ENCODE data around the gene C9. TPM values are rescaled to one million over a fixed set of nuclear protein-coding genes. Genes with fewer than 3 reads are reported as not detected.
"Not testable (repeated sequence)": the region's sequence is repeated elsewhere in the genome, so short reads cannot be mapped to it uniquely, and the experiment has no call there.

The C9 gene
- total and polyA plus RNA-seq, 3 experiments from 2014 or later: not detected

DNA sequence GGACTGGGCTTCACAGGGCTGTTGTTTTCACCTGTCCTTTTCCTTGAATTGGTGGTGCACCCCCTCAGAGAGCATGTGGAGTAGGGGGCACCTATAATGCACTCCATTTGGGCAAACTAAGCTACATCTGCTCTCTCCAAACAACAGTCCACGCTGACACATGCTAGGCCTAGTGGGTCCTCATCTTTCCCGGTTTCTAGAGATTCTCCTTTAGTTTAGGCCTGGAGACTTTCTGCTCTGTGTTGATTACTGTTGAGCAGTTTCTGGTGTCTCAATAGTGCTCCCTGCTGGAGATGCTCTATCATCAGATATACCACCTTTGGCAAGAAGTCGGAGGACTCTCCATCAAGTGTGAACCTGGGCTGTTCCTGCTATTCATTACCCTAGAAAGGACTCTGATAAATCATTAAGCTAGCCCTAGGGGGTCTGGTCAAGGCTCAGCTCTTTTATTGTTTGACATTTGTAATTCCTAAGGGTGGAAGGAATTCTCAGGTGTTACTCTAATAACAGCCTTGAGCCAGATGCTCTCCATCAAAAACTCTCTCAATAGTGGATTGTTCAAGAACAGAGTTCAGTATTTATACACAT is 81.0 kb downstream of the C9 start:
- Mint-ChIP-seq H3K27me3 (peaks cover 0 to 5% of the 10 kb centered on the region in 2 donors), H3K36me3 (peaks cover 0 to 5% (median 2%) of the 10 kb centered on the region in 3 donors), H3K27ac (peak overlapping the region in 6 of 8 donors; percentile 16 to 81 (median 54)), H3K9me3 (peaks cover 0 to 9% (median 7%) of the 10 kb centered on the region in 5 donors), H3K4me1 (peaks cover 5 to 23% (median 17%) of the 10 kb centered on the region in 3 donors), H3K4me3 (peak overlapping the region in 2 of 7 donors; percentile 4 to 32)
- no peaks in the 10 kb centered on the region for H3K27me3 ChIP-seq (ENCODE audit: insufficient read depth, low read length, poor library complexity, severe bottlenecking)
- peak; percentile 32 to 76 (median 70) for DNase-seq
- H3K9me3 ChIP-seq (ENCODE audit: low read length): no peaks in the 10 kb centered on the region
- H3K4me1 ChIP-seq (ENCODE audit: insufficient read depth, low read length): peaks cover 6% of the 10 kb centered on the region
- ChIA-PET POLR2A (interaction anchor here (0.6 to 1.5 kb wide), 2 partner anchors 66 to 135 kb away, joined by 3 to 9 read pairs; no protein-coding TSS in a partner anchor), CTCF (interaction anchor here (0.6 to 5.4 kb wide), 44 partner anchors 9 to 269 kb away, joined by 3 to 110 read pairs (median 4); partner anchors contain the start of gene FYB1)
- no peak overlapping the region for H3K4me3 ChIP-seq (ENCODE audit: low read length)
- no peaks in the 10 kb centered on the region for H3K36me3 ChIP-seq (ENCODE audit: insufficient read depth, low read length)
- no peak overlapping the region for H3K27ac ChIP-seq (ENCODE audit: low read depth, low read length)

DNA sequence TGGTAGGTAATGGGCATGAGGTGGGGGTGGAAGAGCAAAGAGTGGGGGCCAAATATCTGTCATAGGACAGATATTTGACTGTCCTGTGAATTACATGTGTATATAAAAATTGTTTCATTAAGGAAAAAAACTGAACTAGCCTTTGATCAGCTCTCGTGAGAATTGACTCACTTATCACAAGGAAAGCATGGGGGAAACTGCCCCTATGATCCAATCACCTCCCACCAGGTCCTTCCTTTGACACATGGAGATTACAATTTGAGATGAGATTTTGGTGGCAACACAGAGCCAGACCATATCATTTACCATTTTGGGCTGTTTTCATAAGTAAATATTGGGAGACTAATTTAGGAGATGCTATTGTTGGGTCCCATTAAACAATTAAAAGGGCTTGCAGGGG is 81.7 kb downstream of the C9 start:
- Histone ChIP-seq H3K4me3 (ENCODE audit: low read length) (no peak overlapping the region), H3K9me3 (ENCODE audit: low read length) (no peaks in the 10 kb centered on the region), H3K27me3 (ENCODE audit: insufficient read depth, low read length, poor library complexity, severe bottlenecking) (no peaks in the 10 kb centered on the region), H3K36me3 (ENCODE audit: insufficient read depth, low read length) (no peaks in the 10 kb centered on the region), H3K4me1 (ENCODE audit: insufficient read depth, low read length) (peaks cover 6% of the 10 kb centered on the region), H3K27ac (ENCODE audit: low read depth, low read length) (no peak overlapping the region)
- CTCF ChIA-PET: interaction anchor here (0.8 to 5.4 kb wide), 24 partner anchors 8 to 207 kb away, joined by 3 to 110 read pairs (median 4); partner anchors contain the start of gene FYB1
- Mint-ChIP-seq H3K36me3 (peaks cover 0 to 5% (median 2%) of the 10 kb centered on the region in 3 donors), H3K27me3 (peaks cover 0 to 4% of the 10 kb centered on the region in 2 donors), H3K4me3 (no peak overlapping the region), H3K9me3 (peaks cover 0 to 8% (median 7%) of the 10 kb centered on the region in 5 donors), H3K4me1 (peaks cover 5 to 23% (median 17%) of the 10 kb centered on the region in 3 donors), H3K27ac (peak overlapping the region in 1 of 8 donors; percentile 81)
- no peak for DNase-seq
- POLR2A ChIA-PET: interaction anchor here (1.5 kb wide), 1 partner anchor 65 kb away, joined by 9 read pairs; no protein-coding TSS in a partner anchor

DNA sequence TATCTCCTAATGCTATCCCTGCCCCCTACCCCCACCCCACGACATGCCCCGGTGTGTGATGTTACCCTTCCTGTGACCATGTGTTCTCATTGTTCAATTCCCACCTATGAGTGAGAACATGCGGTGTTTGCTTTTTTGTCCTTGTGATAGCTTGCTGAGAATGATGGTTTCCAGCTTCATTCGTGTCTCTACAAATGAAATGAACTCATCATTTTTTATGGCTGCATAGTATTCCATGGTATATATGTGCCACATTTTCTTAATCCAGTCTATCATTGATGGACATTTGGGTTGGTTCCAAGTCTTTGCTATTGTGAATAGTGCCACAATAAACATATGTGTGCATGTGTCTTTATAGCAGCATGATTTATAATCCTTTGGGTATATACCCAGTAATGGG is 88.4 kb downstream of the C9 start:
- Mint-ChIP-seq H3K4me3 (peak overlapping the region in 2 of 7 donors; percentile 43 to 80), H3K27ac (peak overlapping the region; percentile 87 to 99 (median 97)), H3K4me1 (peaks cover 38 to 56% (median 48%) of the 10 kb centered on the region in 3 donors)
- H3K9me3 ChIP-seq (ENCODE audit: low read length); H3K27me3 Mint-ChIP-seq; H3K27me3 ChIP-seq (ENCODE audit: insufficient read depth, low read length, poor library complexity, severe bottlenecking); H3K4me3 ChIP-seq (ENCODE audit: low read length); DNase-seq; H3K36me3 ChIP-seq (ENCODE audit: insufficient read depth, low read length); H3K27ac ChIP-seq (ENCODE audit: low read depth, low read length); H3K36me3 Mint-ChIP-seq; POLR2A ChIA-PET; H3K9me3 Mint-ChIP-seq: not testable (repeated sequence)
- H3K4me1 ChIP-seq (ENCODE audit: insufficient read depth, low read length): peaks cover 36% of the 10 kb centered on the region
- CTCF ChIA-PET: interaction anchor here (4.4 kb wide), 1 partner anchor 59 kb away, joined by 45 read pairs; no protein-coding TSS in a partner anchor

DNA sequence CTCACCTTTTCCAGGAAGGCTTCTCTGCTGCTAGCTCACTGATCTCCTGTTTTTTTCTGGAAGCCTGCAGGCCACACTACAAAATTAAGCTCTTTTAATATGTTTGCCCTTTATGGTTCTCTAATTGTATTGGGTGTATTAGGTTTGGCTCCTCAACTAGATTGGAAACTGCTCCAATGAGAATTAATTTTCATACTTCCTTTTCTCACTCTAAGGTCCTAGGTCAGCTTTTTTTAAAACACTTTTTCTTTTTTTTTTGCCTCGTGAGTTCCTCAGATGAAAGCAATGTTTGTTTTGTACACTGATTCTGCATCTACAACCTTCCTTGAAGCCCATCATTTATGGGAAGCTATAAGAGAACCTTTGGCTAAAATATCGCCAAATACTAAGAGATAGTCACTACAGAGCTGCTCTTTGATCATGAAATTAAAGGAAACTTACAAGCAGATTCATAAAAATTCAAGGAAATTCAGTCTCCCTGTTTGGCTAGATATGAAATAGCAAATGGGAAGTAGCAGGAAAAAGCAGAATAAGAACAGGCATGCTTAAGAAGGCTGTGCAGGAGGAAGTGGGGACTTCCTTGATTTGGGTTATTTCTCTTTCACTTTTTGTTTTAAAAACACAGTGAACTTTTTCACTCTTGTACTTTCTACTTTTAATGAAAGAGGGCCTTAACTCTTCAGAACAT is 89.8 kb downstream of the C9 start:
- H3K9me3 ChIP-seq (ENCODE audit: low read length): no peaks in the 10 kb centered on the region
- H3K36me3 ChIP-seq (ENCODE audit: insufficient read depth, low read length): no peaks in the 10 kb centered on the region
- Mint-ChIP-seq H3K27me3 (no peaks in the 10 kb centered on the region), H3K4me1 (peaks cover 45 to 67% (median 56%) of the 10 kb centered on the region in 3 donors), H3K36me3 (peaks cover 0 to 4% (median 2%) of the 10 kb centered on the region in 3 donors), H3K27ac (peak overlapping the region; percentile 91 to 99 (median 97)), H3K4me3 (peak overlapping the region; percentile 69 to 87 (median 85)), H3K9me3 (peaks cover 0 to 3% (median 0%) of the 10 kb centered on the region in 5 donors)
- H3K4me1 ChIP-seq (ENCODE audit: insufficient read depth, low read length): peaks cover 36% of the 10 kb centered on the region
- H3K4me3 ChIP-seq (ENCODE audit: low read length): peak overlapping the region; percentile 49
- peak in 2 of 5 donors; percentile 43 to 51 for DNase-seq
- ChIA-PET CTCF (interaction anchor here (1.0 to 4.4 kb wide), 7 partner anchors 9 to 95 kb away, joined by 3 to 45 read pairs (median 7); no protein-coding TSS in a partner anchor), POLR2A (interaction anchor here (0.6 to 1.5 kb wide), 3 partner anchors 57 to 96 kb away, joined by 3 to 9 read pairs (median 3); no protein-coding TSS in a partner anchor)
- peak overlapping the region; percentile 40 for H3K27ac ChIP-seq (ENCODE audit: low read depth, low read length)
- no peaks in the 10 kb centered on the region for H3K27me3 ChIP-seq (ENCODE audit: insufficient read depth, low read length, poor library complexity, severe bottlenecking)

DNA sequence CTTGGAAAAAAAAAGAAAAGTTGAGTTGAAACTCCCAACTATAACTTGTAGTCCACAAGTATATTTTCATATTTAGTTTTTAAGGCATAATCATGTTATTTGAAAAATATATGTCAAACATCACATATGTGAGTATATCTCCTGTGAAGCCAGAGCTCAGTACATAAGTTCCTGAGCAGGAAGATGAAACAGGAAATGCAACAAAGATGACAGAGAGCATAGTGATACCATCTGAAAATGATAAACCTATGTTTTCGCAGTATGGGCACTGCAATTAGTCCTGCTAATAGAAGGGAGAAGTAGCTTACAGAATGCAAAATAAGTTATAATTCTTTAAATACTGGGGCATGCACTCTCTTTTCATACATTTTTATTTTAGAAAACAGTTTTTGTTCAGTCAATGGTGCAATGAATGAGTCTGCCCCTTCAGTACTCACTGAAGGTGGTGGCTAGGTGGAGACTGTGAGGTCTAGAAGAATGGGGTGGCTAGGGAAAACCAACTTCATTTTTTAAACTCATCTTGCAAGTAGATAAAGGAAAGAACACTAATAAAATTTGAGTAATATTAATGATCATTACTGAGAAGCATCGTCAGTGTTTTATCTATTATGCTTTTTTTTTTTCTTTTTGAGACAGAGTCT is 90.9 kb downstream of the C9 start:
- Histone ChIP-seq H3K27ac (ENCODE audit: low read depth, low read length) (no peak overlapping the region), H3K9me3 (ENCODE audit: low read length) (no peaks in the 10 kb centered on the region), H3K36me3 (ENCODE audit: insufficient read depth, low read length) (no peaks in the 10 kb centered on the region), H3K4me3 (ENCODE audit: low read length) (peak overlapping the region; percentile 49), H3K4me1 (ENCODE audit: insufficient read depth, low read length) (peaks cover 36% of the 10 kb centered on the region), H3K27me3 (ENCODE audit: insufficient read depth, low read length, poor library complexity, severe bottlenecking) (no peaks in the 10 kb centered on the region)
- Mint-ChIP-seq H3K27ac (peak overlapping the region; percentile 91 to 99 (median 97)), H3K9me3 (peaks cover 0 to 2% (median 0%) of the 10 kb centered on the region in 5 donors), H3K27me3 (no peaks in the 10 kb centered on the region), H3K4me3 (peak overlapping the region; percentile 42 to 87 (median 85)), H3K36me3 (peaks cover 0 to 2% (median 2%) of the 10 kb centered on the region in 3 donors), H3K4me1 (peaks cover 51 to 71% (median 61%) of the 10 kb centered on the region in 3 donors)
- ChIA-PET POLR2A (interaction anchor here (0.6 to 0.7 kb wide), 2 partner anchors 13 to 49 kb away, joined by 3 read pairs; no protein-coding TSS in a partner anchor), CTCF (interaction anchor here (0.7 to 4.4 kb wide), 11 partner anchors 10 to 125 kb away, joined by 3 to 45 read pairs (median 4); no protein-coding TSS in a partner anchor)
- peak in 1 of 5 donors; percentile 38 for DNase-seq

DNA sequence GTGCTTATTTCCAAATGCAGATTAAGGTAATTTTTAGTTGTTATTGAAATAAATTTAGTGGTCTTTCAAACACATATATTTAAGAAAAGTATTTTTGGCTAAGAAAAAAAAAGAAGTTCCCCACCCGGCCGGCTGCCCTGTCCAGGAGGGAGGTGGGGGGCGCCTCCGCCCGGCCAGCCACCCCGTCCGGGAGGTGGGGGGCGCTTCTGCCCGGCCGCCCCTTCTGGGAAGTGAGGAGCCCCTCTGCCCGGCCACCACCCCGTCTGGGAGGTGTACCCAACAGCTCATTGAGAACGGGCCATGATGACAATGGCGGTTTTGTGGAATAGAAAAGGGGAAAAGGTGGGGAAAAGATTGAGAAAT is 91.4 kb downstream of the C9 start:
- H3K4me3 ChIP-seq (ENCODE audit: low read length); H3K36me3 Mint-ChIP-seq; H3K27ac ChIP-seq (ENCODE audit: low read depth, low read length); H3K27me3 ChIP-seq (ENCODE audit: insufficient read depth, low read length, poor library complexity, severe bottlenecking); H3K9me3 Mint-ChIP-seq; H3K36me3 ChIP-seq (ENCODE audit: insufficient read depth, low read length); H3K9me3 ChIP-seq (ENCODE audit: low read length); H3K27me3 Mint-ChIP-seq; DNase-seq: not testable (repeated sequence)
- peaks cover 36% of the 10 kb centered on the region for H3K4me1 ChIP-seq (ENCODE audit: insufficient read depth, low read length)
- Mint-ChIP-seq H3K4me1 (peaks cover 51 to 71% (median 61%) of the 10 kb centered on the region in 3 donors), H3K4me3 (peak overlapping the region in 6 of 7 donors; percentile 54 to 87 (median 85)), H3K27ac (peak overlapping the region; percentile 91 to 99 (median 97))
- ChIA-PET POLR2A (interaction anchor here (0.6 to 0.7 kb wide), 2 partner anchors 13 to 49 kb away, joined by 3 read pairs; no protein-coding TSS in a partner anchor), CTCF (interaction anchor here (0.8 to 4.4 kb wide), 7 partner anchors 11 to 125 kb away, joined by 3 to 45 read pairs (median 4); no protein-coding TSS in a partner anchor)

DNA sequence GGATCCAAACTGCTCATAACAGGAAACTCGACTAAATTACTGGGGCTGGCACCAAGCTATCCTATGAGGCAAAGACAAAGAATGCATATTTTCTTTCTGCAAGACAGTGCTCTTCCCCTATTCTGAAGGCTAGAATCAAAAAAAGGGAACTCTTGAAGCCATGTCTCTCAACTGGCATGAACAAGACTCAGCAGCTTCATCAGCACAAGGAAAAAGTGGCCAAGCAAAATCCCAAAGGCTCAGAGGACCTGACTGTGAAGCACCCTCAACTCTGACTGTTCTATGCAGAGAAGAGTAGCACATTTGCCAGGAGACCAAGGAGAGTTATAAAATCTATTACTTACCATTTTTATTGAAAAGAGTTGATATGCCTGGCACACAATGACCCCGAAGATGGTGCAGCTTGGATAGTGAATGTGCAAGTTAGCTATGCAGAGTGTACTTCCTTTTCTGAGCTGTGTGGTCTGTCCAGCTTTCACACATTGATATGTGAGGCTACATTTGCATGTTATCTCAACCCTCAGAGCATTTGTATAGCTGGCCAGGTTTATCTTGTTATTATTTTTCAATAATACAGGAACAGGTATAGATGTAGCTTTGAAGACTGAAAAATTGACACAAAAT is 94.0 kb downstream of the C9 start:
- POLR2A ChIA-PET: no interaction called here

More for the DNA sequence above, 94.0 kb downstream of the C9 start:
- DNase-seq: peak in 2 of 5 donors; percentile 50 to 54
- Histone ChIP-seq H3K27me3 (ENCODE audit: insufficient read depth, low read length, poor library complexity, severe bottlenecking) (no peaks in the 10 kb centered on the region), H3K4me3 (ENCODE audit: low read length) (peak overlapping the region; percentile 44), H3K36me3 (ENCODE audit: insufficient read depth, low read length) (no peaks in the 10 kb centered on the region), H3K9me3 (ENCODE audit: low read length) (no peaks in the 10 kb centered on the region), H3K27ac (ENCODE audit: low read depth, low read length) (no peak overlapping the region), H3K4me1 (ENCODE audit: insufficient read depth, low read length) (peaks cover 37% of the 10 kb centered on the region)
- Mint-ChIP-seq H3K4me3 (peak overlapping the region; percentile 73 to 91 (median 89)), H3K9me3 (no peaks in the 10 kb centered on the region), H3K27me3 (no peaks in the 10 kb centered on the region), H3K27ac (peak overlapping the region; percentile 38 to 95 (median 79)), H3K4me1 (peaks cover 68 to 81% (median 72%) of the 10 kb centered on the region in 3 donors), H3K36me3 (peaks cover 0 to 2% (median 2%) of the 10 kb centered on the region in 3 donors)
- CTCF ChIA-PET: interaction anchor here (0.7 to 3.2 kb wide), 9 partner anchors 10 to 119 kb away, joined by 3 to 14 read pairs (median 3); no protein-coding TSS in a partner anchor

All from CD8-positive, alpha-beta memory T cell (primary cell).